K562 (cell line): Measurements from ENCODE around the gene MYADML2. TPM values are rescaled to one million over a fixed set of nuclear protein-coding genes. Genes with fewer than 3 reads are reported as not detected.

Experiments
- ARID1B ChIP-seq: fragments of 450-650 bp; IDR thresholded peaks from 2 replicates; pipeline ENCODE4 v1.6.1; 2016; ENCODE audit warnings: antibody characterized with exemption, mild to moderate bottlenecking, inconsistent platforms
- ARID2 ChIP-seq: fragments of 450-650 bp; IDR thresholded peaks from 2 replicates; pipeline ENCODE4 v1.6.1; 2017; ENCODE audit warnings: antibody characterized with exemption, mild to moderate bottlenecking
- ATF7 ChIP-seq: fragments of 450-650 bp; IDR thresholded peaks from 2 replicates; pipeline ENCODE4 v1.7.1; 2014; ENCODE audit warnings: mild to moderate bottlenecking, moderate library complexity
- CHCHD3 ChIP-seq: fragments of 250-450 bp; sonication (Bioruptor Pico); IDR thresholded peaks from 2 replicates; pipeline ENCODE4 v2.1.2; 2022; ENCODE audit warnings: mild to moderate bottlenecking
- EP400 ChIP-seq: fragments of 450-650 bp; IDR thresholded peaks from 2 replicates; pipeline ENCODE4 v1.6.1; 2017; ENCODE audit warnings: antibody characterized with exemption, mild to moderate bottlenecking, moderate library complexity
- ESRRB ChIP-seq: fragments of 250-450 bp; sonication (Bioruptor Pico); IDR thresholded peaks from 2 replicates; pipeline ENCODE4 v1.5.0; 2020; ENCODE audit warnings: mild to moderate bottlenecking, moderate library complexity, borderline replicate concordance
- FIP1L1 ChIP-seq: fragments of 200-400 bp; formaldehyde crosslinking; IDR thresholded peaks from 2 replicates; pipeline ENCODE4 v1.6.1; 2018; ENCODE audit warnings: mild to moderate bottlenecking, low read depth, low read length; ENCODE audit not compliant: poor library complexity, severe bottlenecking
- FOSL1 ChIP-seq: fragments of 200-800 bp; sonication (Bioruptor generic); conservative IDR thresholded peaks from 2 replicates; pipeline ENCODE4 v1.6.1; 2016; ENCODE audit warnings: missing genetic modification characterization, missing compliant biosample characterization
- GATA2 ChIP-seq: sonication (generic); formaldehyde crosslinking; IDR thresholded peaks from 2 replicates; pipeline ENCODE4 v1.4.0; 2020; ENCODE audit warnings: mild to moderate bottlenecking, missing genetic modification reagents
- KLF6 ChIP-seq: fragments of 250-450 bp; sonication (Bioruptor Pico); IDR thresholded peaks from 2 replicates; pipeline ENCODE4 v1.4.0; 2020; ENCODE audit warnings: mild to moderate bottlenecking, moderate library complexity, borderline replicate concordance
- MTA1 ChIP-seq: fragments of 450-650 bp; IDR thresholded peaks from 2 replicates; pipeline ENCODE4 v1.6.1; 2017; ENCODE audit warnings: borderline replicate concordance
- NBN ChIP-seq: fragments of 450-650 bp; IDR thresholded peaks from 2 replicates; pipeline ENCODE4 v1.6.1; 2016; ENCODE audit warnings: low read depth, mild to moderate bottlenecking
- NCOR1 ChIP-seq: fragments of 450-650 bp; IDR thresholded peaks from 2 replicates; pipeline ENCODE4 v1.6.1; 2016; ENCODE audit warnings: mild to moderate bottlenecking, moderate library complexity
- NFE2L1 ChIP-seq: fragments of 450-650 bp; IDR thresholded peaks from 2 replicates; pipeline ENCODE4 v1.6.1; 2016; ENCODE audit warnings: missing genetic modification characterization, low read depth, mild to moderate bottlenecking, missing compliant biosample characterization, moderate library complexity, borderline replicate concordance
- NKRF ChIP-seq: fragments of 450-650 bp; IDR thresholded peaks from 2 replicates; pipeline ENCODE4 v1.6.1; 2016; ENCODE audit warnings: borderline replicate concordance
- POLR2G ChIP-seq: fragments of 200-400 bp; formaldehyde crosslinking; IDR thresholded peaks from 2 replicates; pipeline ENCODE4 v1.6.1; 2017; ENCODE audit warnings: low read depth, mild to moderate bottlenecking, antibody characterized with exemption, low read length, moderate library complexity
- RBM14 ChIP-seq: fragments of 200-400 bp; formaldehyde crosslinking; IDR thresholded peaks from 2 replicates; pipeline ENCODE4 v1.6.1; 2018; ENCODE audit warnings: low read depth, mild to moderate bottlenecking, low read length, moderate library complexity, borderline replicate concordance; ENCODE audit not compliant: insufficient read depth
- SPI1 ChIP-seq: IDR thresholded peaks from 2 replicates; pipeline ENCODE4 v1.6.1; 2011; ENCODE audit warnings: low read depth, low read length, control low read depth, borderline replicate concordance
- TFAM ChIP-seq: fragments of 250-450 bp; sonication (Bioruptor Pico); conservative IDR thresholded peaks from 2 replicates; pipeline ENCODE4 v1.5.0; 2021; ENCODE audit warnings: mild to moderate bottlenecking, moderate library complexity
- TOE1 ChIP-seq, 2 experiments: fragments of 450-650 bp in 1 of 2; sonication (generic) in 1 of 2; formaldehyde crosslinking in 1 of 2; IDR thresholded peaks; 2 replicates each; pipeline versions ENCODE4 v1.7.1 to v1.8.0; 2016 to 2022; ENCODE audit warnings: borderline replicate concordance in 2 of 2, mild to moderate bottlenecking in 2 of 2, antibody characterized with exemption in 1 of 2, inconsistent platforms in 1 of 2, low read depth in 1 of 2, missing genetic modification reagents in 1 of 2, moderate library complexity in 1 of 2
- ZFP91 ChIP-seq: sonication (generic); formaldehyde crosslinking; IDR thresholded peaks from 2 replicates; pipeline ENCODE4 v1.8.0; 2022; ENCODE audit warnings: mild to moderate bottlenecking, missing genetic modification reagents
- ZNF232 ChIP-seq: sonication (generic); formaldehyde crosslinking; IDR thresholded peaks from 2 replicates; pipeline ENCODE4 v1.8.0; 2022; ENCODE audit warnings: mild to moderate bottlenecking, missing genetic modification reagents
- ZNF589 ChIP-seq: fragments of 200-800 bp; sonication (Bioruptor generic); IDR thresholded peaks from 2 replicates; pipeline ENCODE4 v1.6.1; 2016; ENCODE audit warnings: low read depth, missing genetic modification characterization, missing compliant biosample characterization
- ZNF707 ChIP-seq: fragments of 250-450 bp; sonication (Bioruptor Pico); conservative IDR thresholded peaks from 2 replicates; pipeline ENCODE4 v1.8.0; 2022; ENCODE audit warnings: inconsistent platforms, mild to moderate bottlenecking, moderate library complexity
- polyA plus RNA-seq, 8 experiments: library from polyadenylated mRNA; depleted of rRNA in 4 of 8; stranded (reverse) in 5 of 8; unstranded in 3 of 8; fragments of >200 nt; fragmentation: Nextera tagmentation in 2 of 8; fragmentation: Illumina TruSeq in 1 of 8; extraction: Ambion mirVana in 2 of 8; extraction: Trizol in 1 of 8; gene quantifications; 2 replicates each; pipeline versions ENCODE4 v1.2.1 to v1.2.3, GENCODE V29; 2011 to 2014; ENCODE audit warnings: inconsistent platforms in 1 of 8, missing spikeins in 1 of 8
- total RNA-seq, 7 experiments: library from RNA; depleted of rRNA in 6 of 7; stranded (reverse); fragments of >200 nt in 6 of 7; fragmentation: Illumina TruSeq in 2 of 7; extraction: Trizol in 2 of 7; gene quantifications; 2 replicates each; pipeline versions ENCODE4 v1.2.1 to v1.2.3, GENCODE V29; 2011 to 2021; ENCODE audit warnings: low replicate concordance in 1 of 7

MYADML2 gene
- total and polyA plus RNA-seq, 9 of the 15 experiments (the other 6 are each of a cell fraction or from before 2014, with no cell fraction given), result not detected

DNA sequence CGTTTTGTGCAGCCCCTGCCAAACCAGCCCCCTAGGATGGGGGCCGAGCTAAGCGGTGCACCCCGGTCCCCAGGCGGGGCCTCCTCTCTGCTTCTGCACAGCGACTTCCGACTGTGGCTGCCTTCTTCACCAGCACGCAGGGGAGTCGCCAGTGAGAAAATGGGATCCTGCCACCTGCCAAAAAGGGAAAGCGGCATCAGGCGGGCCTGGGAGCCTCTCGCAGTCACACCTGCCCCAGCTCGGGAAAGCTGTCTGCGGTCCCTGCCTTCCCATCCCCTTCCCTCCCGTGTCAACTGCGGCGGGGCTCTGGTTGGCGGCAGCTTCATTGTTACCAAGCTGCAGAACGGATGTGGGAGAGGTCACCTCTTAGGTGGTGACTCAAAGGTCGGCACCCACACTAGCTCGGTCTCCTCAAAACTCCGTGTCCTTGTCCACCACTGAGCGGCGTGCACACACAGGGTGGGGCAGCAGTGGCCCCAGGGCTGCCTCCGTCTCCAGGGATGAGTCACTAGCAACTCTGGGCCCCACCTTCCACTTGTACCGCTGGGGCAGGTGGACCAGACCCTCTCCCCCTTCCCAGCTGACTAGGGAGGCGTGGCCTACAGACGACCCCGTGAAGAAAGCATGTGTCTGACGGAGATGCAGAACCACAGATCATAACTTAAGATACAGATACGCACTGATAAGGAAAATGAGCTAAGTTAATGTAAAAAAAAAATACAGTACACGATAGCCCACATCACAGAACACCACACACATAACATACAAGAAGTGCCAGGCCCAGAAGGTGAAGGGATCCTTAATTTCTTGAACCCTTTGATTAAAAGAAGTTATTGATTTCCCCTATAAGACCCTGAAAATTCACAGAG, 34.4 kb downstream of the MYADML2 start (continued):
- TF ChIP-seq ZFP91 (CRISPR knock-in tag), result no peak
- TF ChIP-seq MTA1, result peak; percentile 61; the same call in 1 of the 2 replicates
- peak; percentile 43 for TF ChIP-seq GATA2 (CRISPR knock-in tag)
- TF ChIP-seq KLF6 (CRISPR knock-in tag), result no peak
- TF ChIP-seq ESRRB, result no peak
- no peak for TF ChIP-seq NFE2L1 (tag)
- TF ChIP-seq EP400, result peak; percentile 29
- peak; percentile 65 for TF ChIP-seq ARID1B
- TF ChIP-seq TOE1 (IDR thresholded peaks at IDR 0.05; ENCODE audit: borderline replicate concordance), result no peak
- TF ChIP-seq TOE1 (CRISPR knock-in tag; IDR thresholded peaks at IDR 0.05; ENCODE audit: borderline replicate concordance, low read depth), result no peak
- TF ChIP-seq ZNF589 (CRISPR knock-in tag), result no peak
- peak; percentile 96 for TF ChIP-seq FOSL1 (tag)
- TF ChIP-seq POLR2G, result peak; percentile 55; the same call in 1 of the 2 replicates
- no peak for TF ChIP-seq FIP1L1
- no peak for TF ChIP-seq ZNF232 (CRISPR knock-in tag)
- TF ChIP-seq TFAM (CRISPR knock-in tag), result no peak
- TF ChIP-seq NKRF, result 0 out of 2 replicates have a peak, but pooled peaks have one; percentile 33
- no peak for TF ChIP-seq NCOR1
- no peak for TF ChIP-seq SPI1
- no peak for TF ChIP-seq ARID2
- peak; percentile 62; the same call in 1 of the 2 replicates for TF ChIP-seq ATF7
- TF ChIP-seq RBM14, result no peak
- TF ChIP-seq NBN, result no peak
- no peak for TF ChIP-seq ZNF707 (CRISPR knock-in tag)
- TF ChIP-seq CHCHD3 (CRISPR knock-in tag), result no peak
